Measurements from ENCODE around the gene C14orf93.

The C14orf93 gene

GRCh38 chr14:23052671-23053070 is 42.7 kb upstream of the C14orf93 start:
- H3K27ac Mint-ChIP-seq = no peak overlapping the region
- peaks cover 14% of the 10 kb centered on the region for H3K4me1 Mint-ChIP-seq
- H3K4me3 Mint-ChIP-seq = no peak overlapping the region
- H3K9me3 Mint-ChIP-seq = no peaks in the 10 kb centered on the region
- H3K36me3 Mint-ChIP-seq (ENCODE audit: low read depth) = peaks cover 18% of the 10 kb centered on the region
- no peaks in the 10 kb centered on the region for H3K27me3 Mint-ChIP-seq (ENCODE audit: low read depth)
- TF ChIP-seq, protein P1, sequence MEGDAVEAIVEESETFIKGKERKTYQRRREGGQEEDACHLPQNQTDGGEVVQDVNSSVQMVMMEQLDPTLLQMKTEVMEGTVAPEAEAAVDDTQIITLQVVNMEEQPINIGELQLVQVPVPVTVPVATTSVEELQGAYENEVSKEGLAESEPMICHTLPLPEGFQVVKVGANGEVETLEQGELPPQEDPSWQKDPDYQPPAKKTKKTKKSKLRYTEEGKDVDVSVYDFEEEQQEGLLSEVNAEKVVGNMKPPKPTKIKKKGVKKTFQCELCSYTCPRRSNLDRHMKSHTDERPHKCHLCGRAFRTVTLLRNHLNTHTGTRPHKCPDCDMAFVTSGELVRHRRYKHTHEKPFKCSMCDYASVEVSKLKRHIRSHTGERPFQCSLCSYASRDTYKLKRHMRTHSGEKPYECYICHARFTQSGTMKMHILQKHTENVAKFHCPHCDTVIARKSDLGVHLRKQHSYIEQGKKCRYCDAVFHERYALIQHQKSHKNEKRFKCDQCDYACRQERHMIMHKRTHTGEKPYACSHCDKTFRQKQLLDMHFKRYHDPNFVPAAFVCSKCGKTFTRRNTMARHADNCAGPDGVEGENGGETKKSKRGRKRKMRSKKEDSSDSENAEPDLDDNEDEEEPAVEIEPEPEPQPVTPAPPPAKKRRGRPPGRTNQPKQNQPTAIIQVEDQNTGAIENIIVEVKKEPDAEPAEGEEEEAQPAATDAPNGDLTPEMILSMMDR (IDR thresholded peaks at IDR 0.05; ENCODE audit: unreplicated experiment in 3 of 3) = no peak

GRCh38 chr14:23052182-23052623 is 42.3 kb upstream of the C14orf93 start:
- TF ChIP-seq, protein P1 (IDR thresholded peaks at IDR 0.05; ENCODE audit: unreplicated experiment in 3 of 3) = no peak
- H3K36me3 Mint-ChIP-seq (ENCODE audit: low read depth) = peaks cover 23% of the 10 kb centered on the region
- H3K4me3 Mint-ChIP-seq = no peak overlapping the region
- no peaks in the 10 kb centered on the region for H3K27me3 Mint-ChIP-seq (ENCODE audit: low read depth)
- H3K4me1 Mint-ChIP-seq = peaks cover 14% of the 10 kb centered on the region
- H3K27ac Mint-ChIP-seq = no peak overlapping the region
- no peaks in the 10 kb centered on the region for H3K9me3 Mint-ChIP-seq

- no peak overlapping the region for H3K4me3 Mint-ChIP-seq
- H3K36me3 Mint-ChIP-seq (ENCODE audit: low read depth) = peaks cover 24% of the 10 kb centered on the region
- TF ChIP-seq, protein P1 (IDR thresholded peaks at IDR 0.05; ENCODE audit: unreplicated experiment in 3 of 3) = no peak
- no peaks in the 10 kb centered on the region for H3K27me3 Mint-ChIP-seq (ENCODE audit: low read depth)
- H3K27ac Mint-ChIP-seq = no peak overlapping the region
- H3K4me1 Mint-ChIP-seq = peaks cover 12% of the 10 kb centered on the region
- H3K9me3 Mint-ChIP-seq = no peaks in the 10 kb centered on the region
Observed at GRCh38 chr14:23051141-23052057, 41.5 kb upstream of the C14orf93 start.

- no peak overlapping the region for H3K4me3 Mint-ChIP-seq
- TF ChIP-seq, protein P1 (IDR thresholded peaks at IDR 0.05; ENCODE audit: unreplicated experiment in 3 of 3) = no peak
- H3K27me3 Mint-ChIP-seq (ENCODE audit: low read depth) = no peaks in the 10 kb centered on the region
- H3K4me1 Mint-ChIP-seq = peaks cover 2% of the 10 kb centered on the region
- no peaks in the 10 kb centered on the region for H3K9me3 Mint-ChIP-seq
- peaks cover 24% of the 10 kb centered on the region for H3K36me3 Mint-ChIP-seq (ENCODE audit: low read depth)
- no peak overlapping the region for H3K27ac Mint-ChIP-seq
Observed at GRCh38 chr14:23049011-23049410, 39.1 kb upstream of the C14orf93 start.

DNA sequence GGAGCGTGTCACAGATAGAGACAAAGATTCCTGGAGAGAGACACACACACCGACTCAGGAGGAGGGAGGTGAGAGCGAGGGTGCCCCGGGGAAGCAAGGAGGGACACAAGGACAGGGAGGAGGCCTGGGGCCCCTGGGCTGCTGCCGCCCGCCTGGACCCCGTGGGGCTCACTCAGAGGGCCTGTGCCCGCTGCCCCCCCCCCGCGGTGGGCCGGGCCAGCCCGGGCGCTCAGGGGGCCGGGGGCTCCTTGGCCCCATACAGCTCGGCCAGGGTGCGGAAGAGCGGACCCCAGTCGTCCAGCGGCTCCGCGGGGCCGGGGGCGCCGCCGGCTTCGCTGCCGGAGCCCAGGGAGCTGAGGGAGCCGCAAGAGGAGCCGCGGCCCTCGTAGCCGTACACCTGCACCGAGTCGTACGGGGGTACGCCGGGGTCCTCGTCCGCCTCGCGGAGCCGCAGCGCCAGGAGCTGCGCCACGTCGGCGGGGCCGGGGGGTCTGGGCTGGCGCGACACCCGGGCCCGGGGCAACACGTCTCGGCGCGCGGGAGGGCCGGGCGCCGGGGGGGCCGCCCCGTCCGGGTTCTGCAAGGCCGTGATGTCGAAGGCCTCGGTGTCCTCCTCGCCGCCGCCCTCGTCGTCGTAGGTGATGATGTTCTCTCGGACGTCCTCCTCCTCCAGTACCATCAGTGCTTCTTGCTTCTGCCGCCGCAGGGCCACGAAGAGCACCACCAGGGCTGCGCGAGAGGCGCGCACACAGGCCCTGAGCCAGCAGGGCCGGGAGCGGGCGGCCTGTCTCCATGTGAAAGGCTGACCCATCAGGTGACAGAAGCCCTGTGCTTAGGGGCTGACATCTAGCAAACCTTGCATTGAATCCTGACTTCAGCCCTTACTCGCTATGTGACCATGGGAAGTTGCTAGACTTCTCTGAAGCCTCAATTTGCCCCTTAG is 38.1 kb upstream of the C14orf93 start:
- H3K4me1 Mint-ChIP-seq = peaks cover 4% of the 10 kb centered on the region
- H3K27me3 Mint-ChIP-seq (ENCODE audit: low read depth) = no peaks in the 10 kb centered on the region
- no peak overlapping the region for H3K4me3 Mint-ChIP-seq
- H3K9me3 Mint-ChIP-seq = no peaks in the 10 kb centered on the region
- H3K27ac Mint-ChIP-seq = peak overlapping the region in 1 of 3 experiments; percentile 41
- H3K36me3 Mint-ChIP-seq (ENCODE audit: low read depth) = peaks cover 22% of the 10 kb centered on the region
- TF ChIP-seq, protein P1 (IDR thresholded peaks at IDR 0.05; ENCODE audit: unreplicated experiment in 3 of 3) = no peak
